ENCODE measurements around the gene OR14A2. TPM values are rescaled to one million over a fixed set of nuclear protein-coding genes. Genes with fewer than 3 reads are reported as not detected.

The OR14A2 gene
- total and polyA plus RNA-seq, 2 donors (not counting 1 experiment from before 2014, with no cell fraction given) = not detected

DNA sequence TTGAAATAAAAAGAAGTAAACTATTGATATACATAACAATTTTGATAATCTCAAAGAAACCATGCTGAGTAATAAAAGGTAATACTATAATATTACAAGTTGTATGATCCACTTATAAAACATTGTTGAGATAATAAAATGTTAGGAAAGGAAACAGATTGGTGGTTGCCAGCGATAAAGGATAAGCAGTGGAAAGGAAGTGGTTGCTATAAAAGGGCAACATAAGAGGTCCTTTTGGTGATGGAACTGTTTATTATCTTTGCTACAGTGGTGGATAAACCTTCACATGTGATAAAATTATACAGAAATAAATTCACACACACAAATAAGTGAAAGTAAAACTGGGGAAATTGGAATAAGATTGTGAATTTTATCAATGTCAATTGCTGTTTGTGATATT is 46.6 kb downstream of the OR14A2 start:
- Histone ChIP-seq H3K9me3 (ENCODE audit: control extremely low read depth in 1 of 3, control insufficient read depth in 2 of 3, insufficient read depth in 1 of 3, low read length in 2 of 3) (no peaks in the 10 kb centered on the region), H3K4me3 (ENCODE audit: control extremely low read depth in 1 of 5, extremely low read depth in 1 of 5, insufficient read depth in 1 of 5, low read depth in 2 of 5, low read length in 4 of 5) (no peak overlapping the region), H3K27ac (ENCODE audit: low read length in 2 of 2) (no peak overlapping the region), H3K4me2 (replicated peaks; ENCODE audit: low read depth, low read length, poor library complexity, severe bottlenecking) (no peak overlapping the region), H3K36me3 (replicated peaks in 1 of 2; ENCODE audit: control extremely low read depth in 1 of 2, control insufficient read depth in 1 of 2, extremely low read depth in 1 of 2, insufficient read depth in 2 of 2, low read length in 1 of 2) (no peaks in the 10 kb centered on the region), H3K4me1 (ENCODE audit: control insufficient read depth in 2 of 2, insufficient read depth in 2 of 2, low read length in 2 of 2) (no peaks in the 10 kb centered on the region), H3K9ac (ENCODE audit: low read length) (no peak overlapping the region), H3K79me2 (ENCODE audit: control insufficient read depth, insufficient read depth, low read length) (no peaks in the 10 kb centered on the region), H4K20me1 (ENCODE audit: control insufficient read depth, insufficient read depth, low read length, poor library complexity, severe bottlenecking) (no peaks in the 10 kb centered on the region), H2AFZ (ENCODE audit: insufficient read depth, low read depth, low read length, poor library complexity, severe bottlenecking) (no peak overlapping the region), H3K27me3 (replicated peaks in 1 of 4; ENCODE audit: control extremely low read depth in 1 of 4, control insufficient read depth in 3 of 4, insufficient read depth in 4 of 4, low read length in 3 of 4) (no peaks in the 10 kb centered on the region)
- intact Hi-C loops (cut with micrococcal nuclease) = no loop called here
- no peaks in the 10 kb centered on the region for H3K9me3 Mint-ChIP-seq (ENCODE audit: insufficient read depth)
- ChIA-PET POLR2A (no interaction called here), CTCF (no interaction called here)
- no peaks in the 10 kb centered on the region for H3K4me1 Mint-ChIP-seq
- peaks cover 4% of the 10 kb centered on the region for H3K27me3 Mint-ChIP-seq
- no peak overlapping the region for H3K27ac Mint-ChIP-seq
- no CpG with 5 or more reads among the region's 1 CpG for WGBS (ENCODE audit: insufficient coverage)
- ATAC-seq (ENCODE audit: low read depth) = no peak
- no peak overlapping the region for H3K4me3 Mint-ChIP-seq
- TF ChIP-seq, protein P1, sequence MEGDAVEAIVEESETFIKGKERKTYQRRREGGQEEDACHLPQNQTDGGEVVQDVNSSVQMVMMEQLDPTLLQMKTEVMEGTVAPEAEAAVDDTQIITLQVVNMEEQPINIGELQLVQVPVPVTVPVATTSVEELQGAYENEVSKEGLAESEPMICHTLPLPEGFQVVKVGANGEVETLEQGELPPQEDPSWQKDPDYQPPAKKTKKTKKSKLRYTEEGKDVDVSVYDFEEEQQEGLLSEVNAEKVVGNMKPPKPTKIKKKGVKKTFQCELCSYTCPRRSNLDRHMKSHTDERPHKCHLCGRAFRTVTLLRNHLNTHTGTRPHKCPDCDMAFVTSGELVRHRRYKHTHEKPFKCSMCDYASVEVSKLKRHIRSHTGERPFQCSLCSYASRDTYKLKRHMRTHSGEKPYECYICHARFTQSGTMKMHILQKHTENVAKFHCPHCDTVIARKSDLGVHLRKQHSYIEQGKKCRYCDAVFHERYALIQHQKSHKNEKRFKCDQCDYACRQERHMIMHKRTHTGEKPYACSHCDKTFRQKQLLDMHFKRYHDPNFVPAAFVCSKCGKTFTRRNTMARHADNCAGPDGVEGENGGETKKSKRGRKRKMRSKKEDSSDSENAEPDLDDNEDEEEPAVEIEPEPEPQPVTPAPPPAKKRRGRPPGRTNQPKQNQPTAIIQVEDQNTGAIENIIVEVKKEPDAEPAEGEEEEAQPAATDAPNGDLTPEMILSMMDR (IDR thresholded peaks at IDR 0.05) = no peak
- TF ChIP-seq EZH2 (IDR thresholded peaks at IDR 0.05; ENCODE audit: borderline replicate concordance, insufficient read depth, low read depth, low read length, poor library complexity, severe bottlenecking) = no peak
- no peak for DNase-seq

DNA sequence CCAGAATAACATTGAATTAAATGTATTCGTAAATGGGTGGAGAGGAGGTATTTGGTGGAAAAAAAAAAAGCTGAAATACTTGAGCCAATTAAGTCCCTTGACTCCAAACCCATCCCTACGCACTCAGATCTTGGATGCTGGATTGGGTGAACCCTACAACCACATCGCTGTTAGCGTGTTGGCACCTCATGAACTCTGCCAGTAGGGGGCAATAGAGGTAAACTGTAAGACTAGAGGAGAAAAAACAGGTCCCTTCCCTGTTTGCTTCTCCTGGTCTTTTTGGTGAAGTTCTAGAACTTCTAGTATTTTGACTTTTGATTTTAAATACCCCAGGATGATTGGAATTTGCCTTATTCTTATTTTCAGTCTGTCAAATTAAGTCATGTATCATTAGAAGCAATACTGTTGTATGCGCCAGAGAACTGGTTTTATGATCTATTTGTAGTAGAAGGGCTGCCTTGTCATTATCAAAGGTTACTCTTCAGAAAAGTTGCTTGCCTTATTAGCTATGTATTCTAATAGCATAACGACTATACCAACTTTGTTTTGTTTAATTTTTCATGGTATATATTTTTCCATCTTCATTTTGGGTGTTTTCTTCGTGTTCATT is 66.5 kb downstream of the OR14A2 start:
- no peak overlapping the region for H3K27ac ChIP-seq (ENCODE audit: low read length in 2 of 2)
- no peak overlapping the region for H3K4me3 ChIP-seq (ENCODE audit: control extremely low read depth in 1 of 5, extremely low read depth in 1 of 5, insufficient read depth in 1 of 5, low read depth in 2 of 5, low read length in 4 of 5)
- no peak overlapping the region for H2AFZ ChIP-seq (ENCODE audit: insufficient read depth, low read depth, low read length, poor library complexity, severe bottlenecking)
- no peaks in the 10 kb centered on the region for H3K9me3 ChIP-seq (ENCODE audit: control extremely low read depth in 1 of 3, control insufficient read depth in 2 of 3, insufficient read depth in 1 of 3, low read length in 2 of 3)
- DNase-seq (peak; percentile 49), ATAC-seq (ENCODE audit: low read depth) (no peak)
- intact Hi-C loops (cut with micrococcal nuclease) = no loop called here
- H3K4me1 Mint-ChIP-seq = no peaks in the 10 kb centered on the region
- no peaks in the 10 kb centered on the region for H3K79me2 ChIP-seq (ENCODE audit: control insufficient read depth, insufficient read depth, low read length)
- ChIA-PET POLR2A (no interaction called here), CTCF (interaction anchor here (1.4 kb wide), 1 partner anchor 12 kb away, joined by 8 read pairs; no protein-coding TSS in a partner anchor)
- no peak overlapping the region for H3K27ac Mint-ChIP-seq
- H4K20me1 ChIP-seq (ENCODE audit: control insufficient read depth, insufficient read depth, low read length, poor library complexity, severe bottlenecking) = no peaks in the 10 kb centered on the region
- no CpG with 5 or more reads among the region's 7 CpGs for WGBS (ENCODE audit: insufficient coverage)
- H3K4me3 Mint-ChIP-seq = no peak overlapping the region
- TF ChIP-seq, protein P1 (IDR thresholded peaks at IDR 0.05) = peak; percentile 89
- no peak for TF ChIP-seq EZH2 (IDR thresholded peaks at IDR 0.05; ENCODE audit: borderline replicate concordance, insufficient read depth, low read depth, low read length, poor library complexity, severe bottlenecking)
- no peak overlapping the region for H3K9ac ChIP-seq (ENCODE audit: low read length)
- H3K9me3 Mint-ChIP-seq (ENCODE audit: insufficient read depth) = no peaks in the 10 kb centered on the region
- no peak overlapping the region for H3K4me2 ChIP-seq (replicated peaks; ENCODE audit: low read depth, low read length, poor library complexity, severe bottlenecking)
- H3K36me3 ChIP-seq (replicated peaks in 1 of 2; ENCODE audit: control extremely low read depth in 1 of 2, control insufficient read depth in 1 of 2, extremely low read depth in 1 of 2, insufficient read depth in 2 of 2, low read length in 1 of 2) = no peaks in the 10 kb centered on the region
- no peaks in the 10 kb centered on the region for H3K27me3 ChIP-seq (replicated peaks in 1 of 4; ENCODE audit: control extremely low read depth in 1 of 4, control insufficient read depth in 3 of 4, insufficient read depth in 4 of 4, low read length in 3 of 4)
- H3K4me1 ChIP-seq (ENCODE audit: control insufficient read depth in 2 of 2, insufficient read depth in 2 of 2, low read length in 2 of 2) = no peaks in the 10 kb centered on the region
- H3K27me3 Mint-ChIP-seq = no peaks in the 10 kb centered on the region

Measured in B cell (primary cell).